ENCODE data around the gene ALKBH2. TPM values are rescaled to one million over a fixed set of nuclear protein-coding genes. Genes with fewer than 3 reads are reported as not detected.

Gene ALKBH2
- total RNA-seq, 1 donor from 2014 or later, result 14.5 TPM

DNA sequence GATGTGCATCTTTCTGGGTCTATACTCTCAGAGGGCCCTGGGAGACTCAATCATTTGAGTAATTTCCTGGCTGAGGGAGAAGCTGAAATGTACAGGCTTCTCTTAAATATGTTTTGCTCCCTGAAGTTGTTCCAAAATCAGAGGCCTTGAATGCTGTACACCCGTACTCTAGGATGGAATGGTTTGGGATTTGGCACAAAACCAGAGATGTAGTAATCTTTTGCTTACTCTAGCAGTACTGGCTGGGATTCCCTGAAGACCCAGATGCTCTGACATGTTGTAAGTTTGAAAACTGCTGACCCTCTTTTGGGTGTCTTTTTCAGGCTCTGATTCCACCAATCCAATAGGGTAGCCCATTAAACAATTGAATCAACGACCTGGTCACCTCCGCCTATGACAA is 33.5 kb upstream of the ALKBH2 start:
- peaks cover 13% of the 10 kb centered on the region for H3K4me1 ChIP-seq
- no peak for TF ChIP-seq POLR2AphosphoS5 (IDR thresholded peaks at IDR 0.05; ENCODE audit: insufficient read depth in 1 of 2, low read depth in 1 of 2)
- TF ChIP-seq POLR2A (IDR thresholded peaks at IDR 0.05), result no peak
- TF ChIP-seq, protein P1, sequence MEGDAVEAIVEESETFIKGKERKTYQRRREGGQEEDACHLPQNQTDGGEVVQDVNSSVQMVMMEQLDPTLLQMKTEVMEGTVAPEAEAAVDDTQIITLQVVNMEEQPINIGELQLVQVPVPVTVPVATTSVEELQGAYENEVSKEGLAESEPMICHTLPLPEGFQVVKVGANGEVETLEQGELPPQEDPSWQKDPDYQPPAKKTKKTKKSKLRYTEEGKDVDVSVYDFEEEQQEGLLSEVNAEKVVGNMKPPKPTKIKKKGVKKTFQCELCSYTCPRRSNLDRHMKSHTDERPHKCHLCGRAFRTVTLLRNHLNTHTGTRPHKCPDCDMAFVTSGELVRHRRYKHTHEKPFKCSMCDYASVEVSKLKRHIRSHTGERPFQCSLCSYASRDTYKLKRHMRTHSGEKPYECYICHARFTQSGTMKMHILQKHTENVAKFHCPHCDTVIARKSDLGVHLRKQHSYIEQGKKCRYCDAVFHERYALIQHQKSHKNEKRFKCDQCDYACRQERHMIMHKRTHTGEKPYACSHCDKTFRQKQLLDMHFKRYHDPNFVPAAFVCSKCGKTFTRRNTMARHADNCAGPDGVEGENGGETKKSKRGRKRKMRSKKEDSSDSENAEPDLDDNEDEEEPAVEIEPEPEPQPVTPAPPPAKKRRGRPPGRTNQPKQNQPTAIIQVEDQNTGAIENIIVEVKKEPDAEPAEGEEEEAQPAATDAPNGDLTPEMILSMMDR (IDR thresholded peaks at IDR 0.05), result no peak
- intact Hi-C loops (cut with DNase I), result no loop called here

DNA sequence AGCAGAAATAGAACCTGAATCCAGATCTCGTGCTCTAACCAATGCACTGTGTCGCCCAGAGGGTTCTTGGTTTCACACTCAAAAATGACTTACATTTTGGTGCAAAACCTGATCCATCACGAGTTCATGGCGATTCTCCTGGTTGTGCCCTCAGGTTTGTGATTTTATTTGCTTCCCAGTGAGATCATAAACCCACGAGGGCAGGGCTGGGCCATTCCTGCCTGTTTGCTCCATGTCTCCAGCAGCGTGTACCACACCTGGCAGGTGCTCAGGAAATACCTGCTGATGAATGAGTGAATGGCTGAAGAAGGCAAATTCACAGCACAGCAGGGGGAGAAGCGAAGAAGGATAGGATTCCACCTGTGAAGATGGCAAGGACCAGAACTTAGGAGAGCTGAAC is 32.5 kb upstream of the ALKBH2 start:
- Histone ChIP-seq H3K36me3 (no peaks in the 10 kb centered on the region), H3K4me3 (no peak overlapping the region), H3K4me1 (peaks cover 13% of the 10 kb centered on the region), H3K9me3 (no peaks in the 10 kb centered on the region), H3K27ac (peak overlapping the region; percentile 6), H3K27me3 (no peaks in the 10 kb centered on the region)
- DNase-seq (ENCODE audit: extremely low spot score in 2 of 2), result no peak
- TF ChIP-seq POLR2A (IDR thresholded peaks at IDR 0.05), result no peak
- TF ChIP-seq, protein P1 (IDR thresholded peaks at IDR 0.05), result no peak
- no peak for TF ChIP-seq POLR2AphosphoS5 (IDR thresholded peaks at IDR 0.05; ENCODE audit: insufficient read depth in 1 of 2, low read depth in 1 of 2)
- intact Hi-C loops (cut with DNase I), result no loop called here

More for the DNA sequence above, 33.5 kb upstream of the ALKBH2 start:
- no peaks in the 10 kb centered on the region for H3K27me3 ChIP-seq
- H3K36me3 ChIP-seq, result no peaks in the 10 kb centered on the region
- no peaks in the 10 kb centered on the region for H3K9me3 ChIP-seq
- H3K27ac ChIP-seq, result peak overlapping the region; percentile 20
- DNase-seq (ENCODE audit: extremely low spot score in 2 of 2), result no peak
- H3K4me3 ChIP-seq, result no peak overlapping the region

DNA sequence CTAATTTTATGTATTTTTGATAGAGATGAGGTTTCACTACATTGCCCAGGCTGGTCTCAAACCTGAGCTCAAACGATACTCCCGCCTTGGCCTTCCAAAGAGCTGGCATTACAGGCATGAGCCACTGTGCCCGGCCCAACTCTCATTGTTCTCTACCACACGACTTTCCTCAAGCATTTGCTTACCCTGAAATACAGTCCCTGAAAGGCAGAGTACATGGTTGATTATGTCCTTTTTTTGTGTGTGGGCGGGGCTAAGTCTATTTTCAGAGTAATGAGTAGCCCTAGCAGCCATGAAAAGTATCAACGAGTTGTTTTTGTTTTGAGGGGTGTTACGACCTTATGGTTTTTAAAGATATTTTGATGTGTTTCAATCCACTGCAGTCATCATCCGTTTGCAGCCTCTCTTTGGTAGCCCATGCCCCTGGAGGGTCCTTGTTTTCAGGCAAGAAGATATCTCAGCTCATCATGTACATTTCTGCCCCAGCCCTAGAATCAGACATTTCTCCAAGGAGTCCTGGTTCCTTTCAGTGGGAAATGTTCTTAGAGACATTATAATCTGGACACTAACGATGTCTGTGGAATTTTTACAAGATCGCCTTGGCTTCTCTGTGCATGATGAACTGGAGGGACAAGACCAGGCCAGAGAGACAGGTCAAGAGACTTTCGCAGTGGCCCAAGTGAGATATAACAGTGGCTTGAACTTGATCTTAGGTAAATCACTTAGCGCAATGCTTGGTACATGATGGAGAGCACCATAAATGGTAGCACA is 31.8 kb upstream of the ALKBH2 start:
- Histone ChIP-seq H3K9me3 (no peaks in the 10 kb centered on the region), H3K4me3 (no peak overlapping the region), H3K4me1 (peaks cover 13% of the 10 kb centered on the region), H3K36me3 (no peaks in the 10 kb centered on the region), H3K27ac (peak overlapping the region; percentile 21), H3K27me3 (no peaks in the 10 kb centered on the region)
- no peak for TF ChIP-seq POLR2AphosphoS5 (IDR thresholded peaks at IDR 0.05; ENCODE audit: insufficient read depth in 1 of 2, low read depth in 1 of 2)
- no peak for TF ChIP-seq POLR2A (IDR thresholded peaks at IDR 0.05)
- TF ChIP-seq, protein P1 (IDR thresholded peaks at IDR 0.05), result no peak
- no peak for DNase-seq (ENCODE audit: extremely low spot score in 2 of 2)
- intact Hi-C loops (cut with DNase I), result no loop called here

DNA sequence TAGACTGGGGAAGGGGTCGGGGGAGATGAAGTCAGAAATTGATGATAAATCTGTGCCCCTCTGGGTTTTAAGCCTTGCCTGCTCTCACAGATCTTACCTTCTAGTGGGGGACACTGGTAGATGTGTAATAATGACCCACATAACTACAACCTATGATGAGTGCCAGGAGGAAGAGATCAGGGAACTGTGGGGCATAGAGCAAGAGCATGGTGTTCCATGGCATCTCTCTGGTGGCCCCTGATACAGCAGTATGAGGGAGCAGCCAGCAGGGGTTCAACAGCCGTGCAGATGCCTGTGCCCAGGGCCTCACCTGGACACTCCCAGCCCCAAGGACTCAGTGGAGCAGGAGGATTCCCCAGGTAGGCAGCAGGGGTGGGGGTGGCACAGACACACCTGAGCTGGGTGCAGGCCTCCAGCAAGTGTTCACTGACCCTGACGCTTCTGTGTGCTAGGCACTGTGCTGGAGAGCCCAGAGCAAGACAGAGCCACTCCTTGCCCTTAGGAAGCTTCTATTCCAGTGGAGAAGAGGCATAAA is 28.1 kb upstream of the ALKBH2 start:
- DNase-seq (ENCODE audit: extremely low spot score in 2 of 2), result no peak
- Histone ChIP-seq H3K4me3 (no peak overlapping the region), H3K27me3 (no peaks in the 10 kb centered on the region), H3K27ac (no peak overlapping the region), H3K36me3 (no peaks in the 10 kb centered on the region), H3K9me3 (no peaks in the 10 kb centered on the region), H3K4me1 (peaks cover 23% of the 10 kb centered on the region)
- intact Hi-C loops (cut with DNase I), result no loop called here
- TF ChIP-seq POLR2AphosphoS5 (IDR thresholded peaks at IDR 0.05; ENCODE audit: insufficient read depth in 1 of 2, low read depth in 1 of 2) (no peak), POLR2A (IDR thresholded peaks at IDR 0.05) (no peak)
- TF ChIP-seq, protein P1 (IDR thresholded peaks at IDR 0.05), result no peak

DNA sequence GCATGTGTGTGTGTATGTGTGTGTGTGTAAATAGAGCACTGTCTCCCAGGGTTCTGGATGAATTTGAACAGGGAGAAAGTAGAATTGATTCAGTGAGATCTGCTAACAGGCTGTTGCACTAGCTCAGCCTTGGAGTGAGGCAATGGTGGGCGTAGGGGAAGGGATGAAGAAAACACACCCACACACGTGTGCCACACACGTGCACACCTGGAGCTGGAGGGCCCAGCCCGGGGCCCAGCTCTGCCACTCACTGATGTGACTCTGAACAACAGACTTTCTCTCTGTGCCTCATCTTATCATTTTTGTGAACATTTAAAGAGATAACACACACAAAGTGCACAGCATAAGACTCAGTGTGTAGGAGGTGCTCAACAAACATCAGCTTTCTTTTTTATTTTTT is 27.3 kb upstream of the ALKBH2 start:
- Histone ChIP-seq H3K4me3 (no peak overlapping the region), H3K27ac (no peak overlapping the region), H3K4me1 (peaks cover 25% of the 10 kb centered on the region), H3K27me3 (no peaks in the 10 kb centered on the region), H3K9me3 (no peaks in the 10 kb centered on the region), H3K36me3 (no peaks in the 10 kb centered on the region)
- intact Hi-C loops (cut with DNase I), result no loop called here
- no peak for DNase-seq (ENCODE audit: extremely low spot score in 2 of 2)
- TF ChIP-seq POLR2AphosphoS5 (IDR thresholded peaks at IDR 0.05; ENCODE audit: insufficient read depth in 1 of 2, low read depth in 1 of 2) (no peak), POLR2A (IDR thresholded peaks at IDR 0.05) (no peak)
- TF ChIP-seq, protein P1 (IDR thresholded peaks at IDR 0.05), result no peak
